H9 (cell line): Measurements from ENCODE around the gene ZNF837. TPM values are rescaled to one million over a fixed set of nuclear protein-coding genes. Genes with fewer than 3 reads are reported as not detected.

Experiments
- DNase-seq: peaks from one replicate; pipeline ENCODE4 v3.0.0-alpha.2; 2017
- H2AFZ ChIP-seq: one replicate; pipeline ENCODE4 v1.6.1; 2013; ENCODE audit warnings: mild to moderate bottlenecking, low read length, control low read depth, moderate library complexity
- H2AK5ac ChIP-seq: 2 replicates; pipeline ENCODE4 v1.6.1; 2013; ENCODE audit warnings: low read length, control low read depth, mixed read lengths; ENCODE audit not compliant: insufficient read length
- H2BK120ac ChIP-seq: one replicate; pipeline ENCODE4 v1.6.1; 2013; ENCODE audit warnings: low read depth, mild to moderate bottlenecking, low read length, control low read depth, inconsistent platforms; ENCODE audit not compliant: poor library complexity, severe bottlenecking
- H2BK12ac ChIP-seq: 2 replicates; pipeline ENCODE4 v1.6.1; 2013; ENCODE audit warnings: low read length, control low read depth, mixed read lengths, low read depth; ENCODE audit not compliant: insufficient read length
- H2BK15ac ChIP-seq: 2 replicates; pipeline ENCODE4 v1.6.1; 2013; ENCODE audit warnings: low read depth, low read length, control low read depth
- H2BK20ac ChIP-seq: one replicate; pipeline ENCODE4 v1.6.1; 2013; ENCODE audit warnings: low read depth, mild to moderate bottlenecking, low read length, control low read depth, inconsistent platforms; ENCODE audit not compliant: poor library complexity, severe bottlenecking
- H2BK5ac ChIP-seq: 2 replicates; pipeline ENCODE4 v1.6.1; 2013; ENCODE audit warnings: low read length, control low read depth, mixed read lengths; ENCODE audit not compliant: insufficient read length
- H3K14ac ChIP-seq: 2 replicates; pipeline ENCODE4 v1.6.1; 2013; ENCODE audit warnings: low read length, control low read depth; ENCODE audit not compliant: insufficient read depth
- H3K18ac ChIP-seq: 2 replicates; pipeline ENCODE4 v1.6.1; 2013; ENCODE audit warnings: low read depth, mild to moderate bottlenecking, mixed read lengths, low read length, control low read depth; ENCODE audit not compliant: insufficient read length
- H3K23ac ChIP-seq: 2 replicates; pipeline ENCODE4 v1.6.1; 2013; ENCODE audit warnings: low read length, control low read depth, mixed read lengths, low read depth; ENCODE audit not compliant: insufficient read length
- H3K23me2 ChIP-seq: 2 replicates; pipeline ENCODE4 v1.6.1; 2013; ENCODE audit warnings: low read depth, mild to moderate bottlenecking, mixed read lengths, low read length, control low read depth; ENCODE audit not compliant: insufficient read length, poor library complexity, severe bottlenecking
- H3K27ac ChIP-seq: 2 replicates; pipeline ENCODE4 v1.5.1; 2013; ENCODE audit warnings: low read length, control low read depth, mixed read lengths, low read depth; ENCODE audit not compliant: insufficient read length
- H3K27me3 ChIP-seq: 2 replicates; pipeline ENCODE4 v1.6.1; 2013; ENCODE audit warnings: low read length, control low read depth, inconsistent platforms; ENCODE audit not compliant: insufficient read depth
- H3K4ac ChIP-seq: 2 replicates; pipeline ENCODE4 v1.6.1; 2013; ENCODE audit warnings: low read depth, mild to moderate bottlenecking, control low read depth, inconsistent platforms, low read length, moderate library complexity
- H3K4me1 ChIP-seq: 2 replicates; pipeline ENCODE4 v1.6.1; 2013; ENCODE audit warnings: low read length, control low read depth, inconsistent platforms; ENCODE audit not compliant: insufficient read depth
- H3K4me2 ChIP-seq: 2 replicates; pipeline ENCODE4 v1.6.1; 2013; ENCODE audit warnings: low read length, control low read depth, mixed read lengths; ENCODE audit not compliant: insufficient read length, insufficient read depth
- H3K56ac ChIP-seq: 2 replicates; pipeline ENCODE4 v1.6.1; 2013; ENCODE audit warnings: low read depth, mild to moderate bottlenecking, mixed read lengths, low read length, control low read depth; ENCODE audit not compliant: insufficient read length
- H3K79me1 ChIP-seq: 2 replicates; pipeline ENCODE4 v1.6.1; 2013; ENCODE audit warnings: low read depth, mild to moderate bottlenecking, moderate library complexity, low read length, control low read depth, inconsistent platforms; ENCODE audit not compliant: insufficient read depth, poor library complexity, severe bottlenecking
- H3K79me2 ChIP-seq: 2 replicates; pipeline ENCODE4 v1.6.1; 2013; ENCODE audit warnings: low read length, control low read depth, inconsistent platforms; ENCODE audit not compliant: insufficient read depth
- H3K9ac ChIP-seq: 2 replicates; pipeline ENCODE4 v1.6.1; 2013; ENCODE audit warnings: low read length, control low read depth, mixed read lengths; ENCODE audit not compliant: insufficient read length; ENCODE audit errors: extremely low read depth
- H3K9me3 ChIP-seq: one replicate; pipeline ENCODE4 v1.6.1; 2013; ENCODE audit warnings: low read depth, low read length, inconsistent platforms; ENCODE audit not compliant: control insufficient read depth
- H3T11ph ChIP-seq: one replicate; pipeline ENCODE4 v1.6.1; 2013; ENCODE audit warnings: mild to moderate bottlenecking, low read length, control low read depth, inconsistent platforms
- H4K20me1 ChIP-seq: one replicate; pipeline ENCODE4 v1.6.1; 2013; ENCODE audit not compliant: control insufficient read depth, insufficient read length, insufficient read depth
- H4K5ac ChIP-seq: 2 replicates; pipeline ENCODE4 v1.6.1; 2013; ENCODE audit warnings: low read depth, mild to moderate bottlenecking, mixed read lengths, low read length, control low read depth; ENCODE audit not compliant: insufficient read length
- H4K8ac ChIP-seq: replicated peaks from 2 replicates; pipeline ENCODE4 v1.6.1; 2013; ENCODE audit warnings: low read length, control low read depth, mixed read lengths, low read depth; ENCODE audit not compliant: insufficient read length
- H4K91ac ChIP-seq: 2 replicates; pipeline ENCODE4 v1.6.1; 2013; ENCODE audit warnings: low read depth, mild to moderate bottlenecking, moderate library complexity, mixed read lengths, low read length, control low read depth; ENCODE audit not compliant: insufficient read length
- H3K27ac Mint-ChIP-seq, 3 experiments: 2 replicates in 2 of 3; 3 replicates in 1 of 3; pipeline ENCODE4 v1.8.0; 2020 to 2021; ENCODE audit warnings: mixed read lengths in 3 of 3, mild to moderate bottlenecking in 1 of 3, moderate library complexity in 1 of 3
- H3K27me3 Mint-ChIP-seq: 2 replicates; pipeline ENCODE4 v1.8.0; 2021; ENCODE audit warnings: low read depth, mild to moderate bottlenecking, moderate library complexity, mixed read lengths
- H3K36me3 Mint-ChIP-seq, 3 experiments: 2 replicates in 2 of 3; 3 replicates in 1 of 3; pipeline ENCODE4 v1.8.0; 2020 to 2021; ENCODE audit warnings: low read depth in 3 of 3, mixed read lengths in 3 of 3; ENCODE audit not compliant: insufficient read depth in 1 of 3
- H3K4me1 Mint-ChIP-seq, 2 experiments: 2 replicates each; pipeline ENCODE4 v1.8.0; 2020; ENCODE audit warnings: mixed read lengths in 2 of 2
- H3K4me3 Mint-ChIP-seq, 2 experiments: 2 replicates in 1 of 2; 3 replicates in 1 of 2; pipeline ENCODE4 v1.8.0; 2020 to 2021; ENCODE audit warnings: mild to moderate bottlenecking in 2 of 2, mixed read lengths in 2 of 2, moderate library complexity in 1 of 2
- H3K9me3 Mint-ChIP-seq, 2 experiments: 2 replicates in 1 of 2; 3 replicates in 1 of 2; pipeline ENCODE4 v1.8.0; 2020; ENCODE audit warnings: mild to moderate bottlenecking in 2 of 2, mixed read lengths in 2 of 2, moderate library complexity in 1 of 2
- CTCF ChIP-seq: fragments of 200-600 bp; sonication (generic); conservative IDR thresholded peaks from 3 replicates; pipeline ENCODE4 v1.8.0; 2021; ENCODE audit warnings: antibody characterized with exemption, mild to moderate bottlenecking
- WGBS: extraction: QIAGEN DNeasy Blood & Tissue Kit; methylation state at CpG from one replicate; pipeline ENCODE4 v1.1.7; 2013; ENCODE audit warnings: missing lambda C conversion rate, low lambda C conversion rate, mixed read lengths; ENCODE audit not compliant: insufficient read length; ENCODE audit errors: extremely low coverage; 5-methylcytosine and 5-hydroxymethylcytosine counted together
- total RNA-seq: library from RNA; stranded (reverse); gene quantifications from 2 replicates; pipeline ENCODE4 v1.2.1, GENCODE V29; 2021

Gene ZNF837
- total RNA-seq, 1 experiment from 2014 or later = 3.4 TPM

GRCh38 chr19:58351990-58352755 is 28.7 kb downstream of the ZNF837 start:
- no peaks in the 10 kb centered on the region for H3K4me1 ChIP-seq
- peak overlapping the region in 1 of 2 experiments; percentile 60; a peak in 1 of 5 replicates for H3K4me3 Mint-ChIP-seq
- no peak overlapping the region for H3K9ac ChIP-seq

More at GRCh38 chr19:58351990-58352755, 28.7 kb downstream of the ZNF837 start:
- Mint-ChIP-seq H3K27ac (peak overlapping the region in 1 of 3 experiments; percentile 29; a peak in 1 of 7 replicates), H3K4me1 (0 out of 4 replicates have a peak, but pooled peaks cover 0 to 2% of the 10 kb centered on the region in 2 experiments), H3K27me3 (no peaks in the 10 kb centered on the region), H3K9me3 (no peaks in the 10 kb centered on the region), H3K36me3 (peaks cover 0 to 4% (median 2%) of the 10 kb centered on the region in 3 experiments; a peak in 4 of 7 replicates)
- H2BK120ac ChIP-seq = no peak overlapping the region
- H3K4me2 ChIP-seq = no peak overlapping the region
- H3K14ac ChIP-seq = no peak overlapping the region
- no peaks in the 10 kb centered on the region for H3K9me3 ChIP-seq
- DNase-seq = no peak
- H3K27me3 ChIP-seq = no peaks in the 10 kb centered on the region
- no peak overlapping the region for H3K4ac ChIP-seq
- H4K20me1 ChIP-seq = no peaks in the 10 kb centered on the region
- H3K23me2 ChIP-seq = peaks cover 5% of the 10 kb centered on the region
- H3K79me2 ChIP-seq = no peaks in the 10 kb centered on the region
- H3K79me1 ChIP-seq = no peaks in the 10 kb centered on the region
- no peak overlapping the region for H3T11ph ChIP-seq
- H4K8ac ChIP-seq = no peak overlapping the region
- WGBS = no CpG with 5 or more reads among the region's 23 CpGs
- no peak overlapping the region for H2AFZ ChIP-seq
- H2BK5ac ChIP-seq = no peak overlapping the region
- H3K18ac ChIP-seq = no peak overlapping the region
- no peak overlapping the region for H2BK12ac ChIP-seq
- H3K27ac ChIP-seq = no peak overlapping the region
- no peak overlapping the region for H3K23ac ChIP-seq
- no peak overlapping the region for H2BK20ac ChIP-seq
- no peak overlapping the region for H4K5ac ChIP-seq
- no peak overlapping the region for H2BK15ac ChIP-seq
- no peak for TF ChIP-seq CTCF
- no peak overlapping the region for H3K56ac ChIP-seq
- H2AK5ac ChIP-seq = no peak overlapping the region
- H4K91ac ChIP-seq = no peak overlapping the region
